G401 (cell line): Measurements from ENCODE around the gene HOATZ. TPM values are rescaled to one million over a fixed set of nuclear protein-coding genes. Genes with fewer than 3 reads are reported as not detected.

Experiments
- DNase-seq: peaks from one replicate; pipeline ENCODE4 v3.0.0-alpha.2; 2015; ENCODE audit warnings: low spot score
- in situ Hi-C: cut with HindIII; loops from 2 replicates; pipeline ENCODE4 v1.10.0; 2016; ENCODE audit warnings: low sequenced_read_pairs, mixed read lengths
- total RNA-seq: library from RNA; depleted of rRNA; stranded (reverse); fragments of >200 nt; shearing (Covaris generic); gene quantifications from 2 replicates; pipeline ENCODE4 v1.2.3, GENCODE V29; 2014; rRNA removed

HOATZ gene
- 6.8 and 10.7 TPM in 2 replicates for total RNA-seq

DNA sequence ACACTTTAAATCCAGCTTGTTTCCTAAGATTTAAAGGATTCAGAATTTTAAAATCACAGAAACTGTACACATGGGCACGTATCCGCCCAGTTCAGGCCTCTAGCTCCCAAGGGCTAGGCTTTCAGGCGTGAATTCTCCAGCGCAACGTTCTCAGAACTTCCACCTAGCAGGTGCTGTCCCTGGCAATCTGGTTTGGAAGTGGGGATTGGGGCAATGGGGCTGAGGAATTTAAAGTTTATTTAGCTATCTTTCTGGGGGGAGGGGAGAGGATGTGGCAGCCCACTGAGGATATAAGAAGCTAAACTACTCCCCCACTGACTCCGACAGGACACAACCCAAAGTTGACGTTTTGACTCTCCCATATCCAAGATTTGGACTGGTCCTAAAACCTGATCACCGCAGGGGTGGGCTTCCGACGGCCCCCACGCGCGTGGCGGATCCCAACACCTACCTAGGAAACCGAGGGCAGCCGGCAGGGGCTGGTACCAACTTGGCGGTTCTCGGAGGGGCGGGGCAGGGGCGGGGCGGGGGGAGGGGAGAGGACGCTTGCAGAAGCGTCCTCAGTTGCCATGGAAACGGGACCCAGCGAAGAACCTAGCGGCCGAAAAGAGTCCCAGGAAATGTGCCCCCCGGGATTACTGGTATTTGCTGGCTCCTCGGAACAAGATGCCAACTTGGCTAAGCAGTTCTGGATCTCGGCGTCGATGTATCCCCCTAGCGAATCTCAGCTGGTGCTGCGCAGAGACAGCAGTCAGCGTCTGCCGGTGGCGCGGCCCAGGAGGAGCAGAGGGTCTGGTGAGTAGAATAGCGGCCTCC, at the start of gene HOATZ:
TSS of gene HOATZ (plus strand) at position 563 of the 816 bp plus-strand sequence. CDS start at position 570, 7 bp downstream.
- in situ Hi-C loops: no loop called here
- DNase-seq: no peak

DNA sequence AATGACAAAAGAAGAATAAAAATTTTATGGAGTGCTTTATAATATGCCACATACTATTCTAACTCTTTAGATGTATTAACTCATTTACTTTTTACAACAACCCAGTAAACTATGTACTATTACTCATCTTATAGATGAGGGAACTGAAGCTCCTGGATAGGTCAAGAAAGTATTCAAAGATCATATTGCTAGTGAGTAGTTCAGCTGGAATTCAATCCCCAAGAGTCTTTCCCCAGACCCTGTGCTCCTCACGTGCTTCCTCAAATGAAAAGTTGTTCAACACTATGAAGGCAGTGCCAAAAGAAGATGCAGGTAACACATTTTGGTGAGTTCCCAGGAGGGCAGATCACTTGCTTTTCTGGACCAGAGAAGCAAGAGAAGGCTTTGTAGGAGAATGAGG, 49.2 kb upstream of the HOATZ start:
- in situ Hi-C loops: no loop called here
- no peak for DNase-seq

DNA sequence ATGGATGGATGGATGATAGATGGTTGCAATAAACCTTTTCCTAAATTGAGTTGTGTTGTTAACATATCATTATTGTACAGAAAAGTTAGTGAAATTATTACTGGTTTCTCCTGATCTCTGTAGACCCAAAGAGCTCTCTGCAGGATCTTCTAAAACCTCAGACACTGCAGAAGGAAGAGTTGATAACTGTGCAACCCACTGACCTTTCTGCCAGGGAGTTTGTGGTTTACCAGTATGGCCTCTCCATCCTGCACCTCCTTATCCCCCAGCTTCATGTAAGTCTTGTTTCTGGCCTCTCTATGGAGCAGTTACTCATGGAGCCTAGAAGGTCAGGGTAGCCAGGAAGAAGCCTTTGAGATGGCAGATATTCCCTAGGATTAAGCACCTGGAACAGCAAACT, 48.0 kb upstream of the HOATZ start:
- in situ Hi-C loops: no loop called here
- DNase-seq: no peak

DNA sequence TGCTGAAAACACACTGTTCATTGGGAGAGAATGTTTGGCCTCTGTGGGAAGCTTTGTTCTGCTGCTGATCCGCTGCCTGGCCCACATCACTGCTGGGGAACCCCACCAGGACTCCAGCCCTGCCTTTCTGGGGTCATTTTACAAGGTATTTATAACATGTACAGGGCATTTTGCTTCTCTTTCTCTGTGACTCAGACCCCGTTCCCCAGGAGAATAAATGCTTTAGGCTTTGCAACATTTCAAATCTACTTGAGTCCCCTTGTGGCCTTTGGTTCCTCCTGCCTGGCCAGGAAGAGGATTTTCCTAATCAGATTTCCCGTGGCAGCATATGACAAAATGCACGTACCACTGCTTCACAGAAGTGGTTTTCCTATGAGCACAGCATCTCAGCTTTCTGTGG, 45.4 kb upstream of the HOATZ start:
- in situ Hi-C loops: no loop called here
- no peak for DNase-seq

DNA sequence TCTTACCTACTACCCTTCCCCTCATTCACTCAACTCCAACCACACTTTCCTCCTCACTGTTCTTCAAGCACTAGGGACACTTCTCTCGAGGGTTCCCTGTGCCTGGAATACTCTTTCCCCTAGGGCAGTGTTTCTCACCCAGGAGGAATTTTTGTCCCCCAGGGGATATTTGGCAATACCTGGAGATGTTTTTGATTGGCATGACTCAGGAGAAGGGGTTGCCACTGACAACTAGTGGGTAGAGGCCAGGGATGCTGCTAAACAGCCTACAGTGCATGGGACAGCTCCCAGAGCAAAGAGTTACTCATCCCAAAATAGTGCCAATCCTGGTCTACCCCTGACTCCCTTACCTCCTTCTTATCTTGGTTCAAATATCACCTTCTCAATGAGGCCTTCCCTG, 42.4 kb upstream of the HOATZ start:
- no peak for DNase-seq
- in situ Hi-C loops: no loop called here

DNA sequence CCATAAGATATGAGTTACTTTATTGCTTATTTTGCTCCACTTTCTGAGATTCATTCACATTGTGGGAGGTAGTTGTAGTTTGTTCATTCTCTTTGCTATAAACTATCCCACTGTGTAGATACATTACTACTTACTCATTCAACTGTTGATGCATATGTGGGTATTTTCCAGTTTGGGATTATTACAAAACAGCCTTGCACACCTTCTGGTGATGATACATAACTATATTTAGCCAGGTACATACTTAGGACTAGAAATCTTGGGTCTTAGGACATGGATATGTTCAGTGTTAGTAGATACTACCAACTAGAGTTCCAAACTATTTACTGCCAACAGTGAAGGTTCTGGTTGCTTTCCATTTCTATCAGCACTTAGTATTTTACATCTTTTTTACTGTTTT, 40.1 kb upstream of the HOATZ start:
- no peak for DNase-seq
- in situ Hi-C loops: no loop called here

DNA sequence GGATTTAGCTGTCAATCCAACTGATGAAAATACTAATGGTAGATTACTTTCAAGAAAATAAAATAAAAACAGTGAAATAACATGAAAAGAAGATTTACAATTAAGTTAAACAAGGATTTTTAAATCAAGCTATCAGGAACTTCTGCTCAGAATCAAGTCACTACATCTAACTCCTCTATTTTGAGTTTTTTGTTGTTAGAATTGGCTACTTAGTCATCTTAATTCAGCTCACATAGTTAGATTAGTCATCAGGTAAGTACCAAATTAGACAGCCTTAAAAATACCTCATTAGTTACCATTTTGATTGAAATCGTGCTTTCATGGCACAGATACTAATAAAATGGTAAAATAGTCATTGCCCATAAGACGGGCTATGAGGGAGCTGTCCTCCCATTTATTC, 38.2 kb upstream of the HOATZ start:
- no peak for DNase-seq
- in situ Hi-C loops: no loop called here

DNA sequence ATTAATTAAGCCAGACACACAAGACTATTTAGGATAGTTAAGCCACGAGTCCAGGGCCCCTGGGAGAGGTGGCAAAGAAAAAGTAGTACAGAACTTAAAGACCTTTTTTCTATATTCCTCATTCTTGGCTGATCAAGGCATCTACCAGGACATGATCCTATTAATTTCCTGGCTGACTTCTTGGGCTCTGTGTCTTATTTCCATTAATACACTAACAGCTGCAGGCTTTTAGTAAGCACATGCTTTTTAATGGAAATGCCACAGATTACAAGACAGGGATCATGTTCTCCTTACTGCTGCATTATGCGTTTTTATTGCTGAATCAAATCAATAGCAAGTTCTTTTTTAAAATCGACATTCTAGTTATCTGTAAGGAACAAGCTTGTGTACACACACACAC, 37.6 kb upstream of the HOATZ start:
- in situ Hi-C loops: no loop called here
- no peak for DNase-seq

DNA sequence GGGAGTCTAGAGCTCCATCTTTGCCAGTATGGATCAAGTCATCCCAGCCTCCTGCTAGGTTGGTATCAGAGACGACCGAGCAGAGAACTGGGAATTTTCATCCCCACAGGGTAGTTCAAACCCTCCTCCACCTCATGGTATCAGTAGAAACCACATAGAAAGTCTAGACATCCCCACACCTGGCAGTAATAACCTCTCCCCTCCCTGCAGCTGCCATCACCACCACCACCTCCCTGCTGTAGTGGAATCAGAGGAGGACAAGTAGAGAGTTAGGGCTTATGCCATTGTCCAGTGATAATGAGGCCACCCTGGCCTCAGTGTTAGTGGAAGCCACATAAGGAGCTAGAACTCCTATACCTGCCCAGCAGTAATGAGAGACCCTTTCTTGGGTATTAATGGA, 36.7 kb upstream of the HOATZ start:
- in situ Hi-C loops: no loop called here
- no peak for DNase-seq

DNA sequence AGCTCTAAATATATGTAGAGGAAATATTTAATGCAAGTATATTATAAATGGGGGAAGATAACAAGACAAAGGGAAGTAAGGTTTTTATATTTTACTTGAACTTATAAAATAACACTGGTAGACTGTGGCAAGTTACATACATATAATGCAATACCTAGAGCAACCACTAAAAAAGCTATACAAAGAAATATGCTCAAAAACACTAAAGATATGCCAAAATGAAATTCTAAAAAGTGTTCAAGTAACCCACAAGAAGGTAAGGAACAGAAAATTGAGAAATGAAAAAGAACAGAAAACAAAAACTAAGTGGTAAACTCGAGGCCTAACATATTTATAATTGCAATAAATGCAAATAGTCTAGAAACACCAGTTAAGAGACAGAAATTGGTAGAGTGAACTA, 34.9 kb upstream of the HOATZ start:
- no peak for DNase-seq
- in situ Hi-C loops: no loop called here

DNA sequence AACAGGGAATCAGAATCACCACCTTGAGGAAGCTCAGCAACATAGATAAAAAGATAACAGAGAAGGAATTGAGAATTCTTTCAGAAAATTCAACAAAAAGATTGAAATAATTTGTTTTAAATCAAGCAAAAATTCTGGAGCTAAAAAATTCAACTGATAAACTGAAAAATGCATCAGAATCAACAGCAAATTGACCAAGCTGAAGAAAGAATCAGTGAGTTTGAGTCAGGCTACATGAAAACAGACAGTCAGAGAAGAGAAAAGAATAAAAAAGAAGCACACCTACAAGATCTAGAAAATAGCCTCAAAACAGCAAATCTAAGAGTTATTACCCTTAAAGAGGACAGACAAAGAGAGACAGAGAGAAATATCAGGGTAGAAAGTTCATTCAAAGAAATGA, 31.1 kb upstream of the HOATZ start:
- no peak for DNase-seq
- in situ Hi-C loops: no loop called here

DNA sequence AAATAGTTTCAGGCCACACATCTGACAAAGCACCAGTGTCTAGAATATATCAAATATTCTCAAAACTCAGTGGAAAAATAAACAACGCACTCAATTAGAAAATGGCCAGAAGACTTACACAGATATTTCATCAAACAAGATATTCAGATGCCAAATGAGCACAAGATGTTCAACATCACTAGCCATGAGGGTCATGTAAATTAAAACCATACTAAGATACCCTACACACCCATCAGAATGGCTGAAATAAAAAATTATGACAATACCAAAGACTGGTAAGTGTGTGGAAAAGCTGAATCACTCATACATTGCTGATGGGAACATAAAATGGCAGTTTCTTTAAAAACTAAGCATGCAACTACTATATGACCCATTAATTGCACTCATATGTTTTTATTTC, 24.1 kb upstream of the HOATZ start:
- in situ Hi-C loops: no loop called here
- DNase-seq: no peak

DNA sequence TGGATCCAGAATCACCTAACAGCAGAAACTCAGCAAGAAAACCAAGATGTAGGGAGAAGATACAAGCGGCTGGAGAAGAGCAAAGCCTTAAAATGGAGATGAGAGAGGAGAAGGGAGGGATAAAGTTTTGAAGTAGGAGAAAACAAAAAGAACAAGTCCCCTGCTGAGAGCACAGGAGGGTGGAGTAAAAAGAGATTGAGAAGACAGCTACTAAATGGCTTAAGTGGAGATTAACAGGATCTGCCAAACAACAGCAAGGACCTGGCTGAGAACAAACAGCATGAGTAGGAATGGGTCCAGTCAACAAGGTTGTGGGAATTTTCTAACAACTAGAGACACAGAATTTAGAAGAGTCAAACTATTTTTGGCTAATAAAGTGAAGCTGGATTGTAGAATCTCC, 20.5 kb upstream of the HOATZ start:
- no peak for DNase-seq
- in situ Hi-C loops: no loop called here

DNA sequence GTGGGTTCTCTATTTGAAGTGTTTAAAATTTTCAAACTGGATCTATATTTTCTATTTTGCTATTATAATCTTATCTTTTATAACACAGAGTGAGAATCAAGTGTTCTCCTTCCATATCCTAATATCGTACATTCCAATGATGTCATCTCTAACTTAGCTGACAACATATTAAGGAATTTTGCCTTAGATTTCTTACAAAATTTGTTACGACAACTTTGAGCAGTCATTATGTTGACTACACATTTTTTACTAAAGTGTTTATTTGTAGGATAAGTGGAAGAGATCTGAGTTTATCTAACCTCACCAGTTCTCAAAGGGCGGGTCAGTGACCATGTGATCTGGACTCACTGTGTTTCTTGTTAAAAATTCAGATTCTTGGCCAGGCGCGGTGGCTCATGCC, 15.1 kb upstream of the HOATZ start:
- in situ Hi-C loops: no loop called here
- no peak for DNase-seq

DNA sequence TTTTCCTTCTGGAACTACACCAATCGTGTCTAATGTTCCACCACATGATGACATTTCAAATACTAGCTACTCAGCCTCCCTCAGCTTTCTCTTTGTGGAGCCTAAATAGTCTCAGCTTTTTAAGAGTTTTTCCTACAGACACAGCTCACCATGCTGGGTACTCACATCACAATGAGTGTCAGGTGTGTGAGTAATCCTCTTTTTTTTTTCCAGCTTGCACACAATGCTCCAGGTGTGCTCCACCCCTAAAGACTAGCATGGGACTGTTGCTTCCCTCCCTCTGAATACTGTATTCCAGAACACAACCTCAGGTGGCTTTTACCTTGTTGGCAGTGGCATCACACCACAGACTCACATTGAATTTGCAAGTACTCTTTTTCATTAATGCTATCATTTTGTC, 14.1 kb upstream of the HOATZ start:
- DNase-seq: no peak
- in situ Hi-C loops: no loop called here

DNA sequence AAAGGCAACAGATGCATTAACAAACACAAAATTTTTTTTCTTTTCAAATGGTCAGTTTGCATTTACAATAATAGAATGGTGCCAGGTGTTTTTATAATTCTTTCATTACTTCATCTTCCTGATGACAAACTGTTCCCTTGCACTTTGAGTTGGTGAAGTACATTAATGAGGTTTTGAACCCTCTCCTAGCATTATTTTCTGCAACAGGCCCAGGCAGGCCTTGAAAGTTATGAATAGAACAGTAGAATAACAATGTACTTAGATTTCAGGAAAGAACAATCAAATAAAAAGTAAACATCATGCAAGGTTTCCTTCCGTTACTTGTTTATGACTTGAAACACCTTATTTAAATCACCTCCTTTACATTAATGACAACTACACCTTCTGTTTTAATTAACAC, 12.0 kb upstream of the HOATZ start:
- in situ Hi-C loops: no loop called here

DNA sequence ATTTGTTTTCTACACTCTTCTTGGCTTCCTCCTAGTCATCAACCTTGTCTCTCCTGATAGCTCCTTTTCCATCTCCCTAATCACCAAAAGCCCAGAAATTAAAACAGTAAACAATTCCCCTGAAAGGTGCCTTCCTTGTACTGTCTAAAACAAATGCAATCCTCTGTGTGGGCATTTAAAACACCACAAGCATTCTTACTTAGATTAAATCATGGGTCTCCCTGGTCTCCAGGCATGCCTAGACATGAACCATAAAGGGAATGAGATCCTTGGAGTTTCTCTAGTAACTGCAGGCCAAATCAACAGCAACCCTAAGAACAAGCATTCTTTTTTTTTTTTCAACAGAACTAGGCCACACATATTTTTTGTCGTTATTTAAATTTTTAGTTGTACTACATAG, 4.3 kb upstream of the HOATZ start:
- in situ Hi-C loops: no loop called here

More for the DNA sequence above, 12.0 kb upstream of the HOATZ start:
- DNase-seq: no peak

DNA sequence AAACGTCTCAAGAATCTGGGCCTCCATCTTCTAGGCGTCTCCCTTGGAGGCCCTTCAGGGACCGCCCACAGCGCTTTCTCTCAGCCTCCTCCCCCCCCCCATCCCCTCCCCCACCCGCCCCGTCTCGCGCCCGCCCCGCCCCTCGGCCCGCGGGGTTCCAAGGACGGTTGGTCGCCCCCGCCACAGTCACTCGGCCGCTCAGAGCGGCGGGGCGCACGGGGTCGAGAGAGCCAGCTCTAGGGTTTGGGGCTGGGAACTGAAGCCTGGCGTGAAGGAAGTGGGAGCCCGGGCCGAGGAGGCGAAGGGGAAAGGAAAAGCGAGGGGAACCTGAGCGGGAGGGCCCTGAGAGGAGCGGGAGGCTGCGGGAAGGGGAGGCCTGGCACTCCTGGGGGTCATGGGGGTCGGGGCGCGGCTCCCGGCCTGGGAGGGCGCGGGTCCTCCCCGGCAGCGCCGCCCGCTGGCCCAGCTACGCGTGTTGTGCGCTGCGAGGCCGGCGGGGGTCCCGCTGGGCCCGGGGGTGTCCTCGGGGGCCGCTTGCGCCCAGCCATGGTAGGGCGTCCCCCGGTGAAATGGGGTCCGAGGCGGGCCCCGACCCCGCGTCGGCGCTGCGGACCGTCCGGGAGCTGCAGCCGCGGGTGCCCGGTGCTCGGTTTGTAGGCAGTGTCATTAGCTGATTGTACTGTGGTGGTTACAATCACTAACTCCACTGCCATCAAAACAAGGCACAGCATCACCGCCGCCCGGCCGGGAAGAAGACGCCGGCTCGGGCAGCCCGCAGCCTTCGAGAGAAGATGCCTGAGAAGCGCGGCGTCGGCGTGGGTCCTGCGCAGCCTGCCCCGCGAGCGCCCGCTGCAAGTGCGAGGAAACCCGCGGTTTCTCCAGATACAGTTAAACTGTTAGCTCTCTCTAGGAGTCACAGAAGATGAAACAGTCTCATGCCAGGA, 2.0 kb upstream of the HOATZ start, which contains the start of gene BTG4:
TSS of gene BTG4 (minus strand) at position 91 of the 944 bp plus-strand sequence. CDS start 13,610 bp downstream, outside the sequence.
- no peak for DNase-seq
- in situ Hi-C loops: no loop called here

More for the DNA sequence above, 4.3 kb upstream of the HOATZ start:
- DNase-seq: no peak

DNA sequence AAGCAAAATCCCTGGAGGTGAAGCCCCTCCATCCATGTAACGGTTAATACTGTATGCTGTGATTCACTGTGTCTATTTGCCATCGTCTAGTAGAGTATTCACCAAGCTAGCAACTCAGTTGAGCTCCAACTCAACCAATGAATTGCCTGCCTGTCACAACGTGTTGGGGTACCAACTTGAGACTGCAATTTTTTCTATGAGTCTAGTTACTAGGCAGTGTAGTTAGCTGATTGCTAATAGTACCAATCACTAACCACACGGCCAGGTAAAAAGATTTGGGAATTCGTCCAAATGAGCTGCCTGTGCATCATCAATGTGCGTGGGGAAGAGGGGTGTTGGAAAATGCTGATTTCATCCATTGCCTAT, 1.4 kb upstream of the HOATZ start:
- DNase-seq: no peak
- in situ Hi-C loops: no loop called here

DNA sequence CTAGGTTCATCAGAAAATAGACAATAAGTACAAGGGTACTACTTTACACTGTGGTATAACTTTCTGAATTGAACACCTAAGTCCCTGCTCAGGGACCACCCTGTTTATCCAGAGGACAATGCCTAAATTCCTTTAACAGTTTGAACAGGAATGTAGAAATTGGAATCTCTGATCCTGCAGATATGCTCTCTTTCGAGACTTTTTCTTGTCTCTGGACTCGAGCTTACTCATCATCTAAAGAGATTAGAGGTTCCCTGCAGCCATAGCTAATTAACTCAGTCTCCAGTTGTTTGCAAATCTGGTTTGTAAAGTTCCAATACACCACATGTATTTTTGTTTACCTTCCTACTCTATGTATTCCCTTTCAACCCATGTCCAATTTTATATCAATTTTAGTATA, 1.0 kb downstream of the HOATZ start:
- in situ Hi-C loops: no loop called here
- no peak for DNase-seq
